Suprapubic skin (tissue), 4 donors: ENCODE data around the gene ETV5.

Experiments used
- EP300 ChIP-seq: sonication (generic); formaldehyde crosslinking; IDR thresholded peaks from one replicate; pipeline ENCODE4 v1.6.1; 2017; ENCODE audit warnings: antibody characterized with exemption
- POLR2A ChIP-seq, 2 donors: fragments of 450-650 bp; IDR thresholded peaks; one replicate each; pipeline ENCODE4 v1.6.1; 2017; ENCODE audit warnings: antibody characterized with exemption in 2 of 2, mild to moderate bottlenecking in 2 of 2, moderate library complexity in 2 of 2
- POLR2AphosphoS5 ChIP-seq, 3 donors: sonication (generic); formaldehyde crosslinking; IDR thresholded peaks; one replicate each; pipeline ENCODE4 v1.6.1; 2017; ENCODE audit warnings: antibody characterized with exemption in 3 of 3
- TF ChIP-seq, protein P1 (sequence below), 2 donors: fragments of 200-600 bp in 1 of 2; fragments of 450-650 bp in 1 of 2; sonication (generic) in 1 of 2; IDR thresholded peaks; one replicate each; pipeline ENCODE4 v1.5.1; 2016 to 2019; ENCODE audit warnings: antibody characterized with exemption in 2 of 2, mild to moderate bottlenecking in 1 of 2, moderate library complexity in 1 of 2

GRCh38 chr3:186025161-186025560, 83.7 kb downstream of the ETV5 start:
- TF ChIP-seq POLR2AphosphoS5 (IDR thresholded peaks at IDR 0.05) (no peak), EP300 (no peak), POLR2A (IDR thresholded peaks at IDR 0.05) (no peak)
- TF ChIP-seq, protein P1, sequence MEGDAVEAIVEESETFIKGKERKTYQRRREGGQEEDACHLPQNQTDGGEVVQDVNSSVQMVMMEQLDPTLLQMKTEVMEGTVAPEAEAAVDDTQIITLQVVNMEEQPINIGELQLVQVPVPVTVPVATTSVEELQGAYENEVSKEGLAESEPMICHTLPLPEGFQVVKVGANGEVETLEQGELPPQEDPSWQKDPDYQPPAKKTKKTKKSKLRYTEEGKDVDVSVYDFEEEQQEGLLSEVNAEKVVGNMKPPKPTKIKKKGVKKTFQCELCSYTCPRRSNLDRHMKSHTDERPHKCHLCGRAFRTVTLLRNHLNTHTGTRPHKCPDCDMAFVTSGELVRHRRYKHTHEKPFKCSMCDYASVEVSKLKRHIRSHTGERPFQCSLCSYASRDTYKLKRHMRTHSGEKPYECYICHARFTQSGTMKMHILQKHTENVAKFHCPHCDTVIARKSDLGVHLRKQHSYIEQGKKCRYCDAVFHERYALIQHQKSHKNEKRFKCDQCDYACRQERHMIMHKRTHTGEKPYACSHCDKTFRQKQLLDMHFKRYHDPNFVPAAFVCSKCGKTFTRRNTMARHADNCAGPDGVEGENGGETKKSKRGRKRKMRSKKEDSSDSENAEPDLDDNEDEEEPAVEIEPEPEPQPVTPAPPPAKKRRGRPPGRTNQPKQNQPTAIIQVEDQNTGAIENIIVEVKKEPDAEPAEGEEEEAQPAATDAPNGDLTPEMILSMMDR (IDR thresholded peaks at IDR 0.05), result no peak
